ENCODE results near the gene METTL25.

Gene METTL25

GRCh38 chr12:82361461-82361915, 3.2 kb downstream of the METTL25 start:
- no peak for TF ChIP-seq CTCF (IDR thresholded peaks at IDR 0.05; ENCODE audit: low read depth, low read length)
- DNase-seq (ENCODE audit: low read depth in 2 of 2) = no peak
- H3K4me3 ChIP-seq (replicated peaks in 1 of 2; ENCODE audit: low read depth in 2 of 2, low read length in 2 of 2) = no peak overlapping the region

GRCh38 chr12:82363990-82364389, 5.7 kb downstream of the METTL25 start:
- no peak overlapping the region for H3K4me3 ChIP-seq (replicated peaks in 1 of 2; ENCODE audit: low read depth in 2 of 2, low read length in 2 of 2)
- DNase-seq (ENCODE audit: low read depth in 2 of 2) = no peak
- TF ChIP-seq CTCF (IDR thresholded peaks at IDR 0.05; ENCODE audit: low read depth, low read length) = no peak

GRCh38 chr12:82366197-82366596, 7.9 kb downstream of the METTL25 start:
- no peak overlapping the region for H3K4me3 ChIP-seq (replicated peaks in 1 of 2; ENCODE audit: low read depth in 2 of 2, low read length in 2 of 2)
- peak in 1 of 2 donors; percentile 8 for DNase-seq (ENCODE audit: low read depth in 2 of 2)
- no peak for TF ChIP-seq CTCF (IDR thresholded peaks at IDR 0.05; ENCODE audit: low read depth, low read length)

- H3K4me3 ChIP-seq (replicated peaks in 1 of 2; ENCODE audit: low read depth in 2 of 2, low read length in 2 of 2) = no peak overlapping the region
- DNase-seq (ENCODE audit: low read depth in 2 of 2) = no peak
- no peak for TF ChIP-seq CTCF (IDR thresholded peaks at IDR 0.05; ENCODE audit: low read depth, low read length)
Measured at GRCh38 chr12:82375201-82375600, 16.9 kb downstream of the METTL25 start.

GRCh38 chr12:82378997-82379396, 20.7 kb downstream of the METTL25 start:
- H3K4me3 ChIP-seq (replicated peaks in 1 of 2; ENCODE audit: low read depth in 2 of 2, low read length in 2 of 2) = no peak overlapping the region
- TF ChIP-seq CTCF (IDR thresholded peaks at IDR 0.05; ENCODE audit: low read depth, low read length) = no peak
- no peak for DNase-seq (ENCODE audit: low read depth in 2 of 2)

GRCh38 chr12:82383930-82384552, 25.7 kb downstream of the METTL25 start:
- TF ChIP-seq CTCF (IDR thresholded peaks at IDR 0.05; ENCODE audit: low read depth, low read length) = peak; percentile 45
- no peak overlapping the region for H3K4me3 ChIP-seq (replicated peaks in 1 of 2; ENCODE audit: low read depth in 2 of 2, low read length in 2 of 2)
- DNase-seq (ENCODE audit: low read depth in 2 of 2) = peak; percentile 58 to 60

GRCh38 chr12:82398879-82399278, 40.5 kb downstream of the METTL25 start:
- H3K4me3 ChIP-seq (replicated peaks in 1 of 2; ENCODE audit: low read depth in 2 of 2, low read length in 2 of 2) = no peak overlapping the region
- TF ChIP-seq CTCF (IDR thresholded peaks at IDR 0.05; ENCODE audit: low read depth, low read length) = no peak
- no peak for DNase-seq (ENCODE audit: low read depth in 2 of 2)
